GM10248 (cell line): ENCODE measurements around the gene ARL6IP4.
"Not testable (repeated sequence)": the region's sequence is repeated elsewhere in the genome, so short reads cannot be mapped to it uniquely, and the experiment has no call there.

Experiments
- CTCF ChIA-PET: fragments of 300-600 bp; sonication (Branson Sonifier 250); formaldehyde crosslinking; extraction: SDS; loops from one replicate; lab custom pipeline; 2021; ENCODE audit warnings: antibody characterized with exemption; lab: Yijun Ruan, JAX
- POLR2A ChIA-PET: fragments of 350-650 bp; sonication (Branson Sonifier 250); formaldehyde crosslinking; extraction: SDS; loops from one replicate; lab custom pipeline; 2020; ENCODE audit warnings: antibody characterized with exemption; lab: Yijun Ruan, JAX
- DNase-seq: peaks from one replicate; pipeline ENCODE4 v3.0.0; 2012; ENCODE audit errors: extremely low spot score
- CTCF ChIP-seq: IDR thresholded peaks from 2 replicates; pipeline ENCODE4 v1.5.1; 2012; ENCODE audit warnings: mild to moderate bottlenecking, low read depth; ENCODE audit errors: extremely low read depth, missing control alignments, control extremely low read depth

Gene ARL6IP4

GRCh38 chr12:122980183-122981035 is at the start of gene ARL6IP4:
TSS of gene ARL6IP4 (plus strand) at chr12:122980681. CDS start at chr12:122981140, 459 bp downstream.
- ChIA-PET CTCF (interaction anchor here (0.8 to 2.0 kb wide), 6 partner anchors 11 to 258 kb away, joined by 3 to 5 read pairs (median 3); partner anchors contain the start of genes ABCB9, MPHOSPH9 and MTRFR), POLR2A (interaction anchor here (1.2 kb wide), 1 partner anchor 10 kb away, joined by 3 read pairs; no protein-coding TSS in a partner anchor)
- DNase-seq, result peak; percentile 87
- TF ChIP-seq CTCF, result no peak

- no peak for TF ChIP-seq CTCF
These were observed 48.3 kb upstream of the ARL6IP4 start for GRCh38 chr12:122932207-122932606.

GRCh38 chr12:122934722-122935121 is 45.8 kb upstream of the ARL6IP4 start:
- no peak for TF ChIP-seq CTCF
- ChIA-PET POLR2A (interaction anchor here (0.7 kb wide), 1 partner anchor 42 kb away, joined by 3 read pairs; no protein-coding TSS in a partner anchor), CTCF (interaction anchor here (1.3 to 1.8 kb wide), 5 partner anchors 8 to 75 kb away, joined by 4 to 5 read pairs (median 4); no protein-coding TSS in a partner anchor)
- peak; percentile 51 for DNase-seq

More at GRCh38 chr12:122932207-122932606, 48.3 kb upstream of the ARL6IP4 start:
- ChIA-PET POLR2A (no interaction called here), CTCF (interaction anchor here (0.7 to 1.9 kb wide), 5 partner anchors 18 to 138 kb away, joined by 3 to 4 read pairs (median 3); no protein-coding TSS in a partner anchor)
- no peak for DNase-seq

GRCh38 chr12:122935318-122935717 is 45.2 kb upstream of the ARL6IP4 start:
- no peak for DNase-seq
- no peak for TF ChIP-seq CTCF
- ChIA-PET POLR2A (no interaction called here), CTCF (interaction anchor here (1.0 to 1.8 kb wide), 5 partner anchors 8 to 76 kb away, joined by 3 to 5 read pairs (median 4); no protein-coding TSS in a partner anchor)

- DNase-seq, result no peak
- ChIA-PET CTCF (interaction anchor here (1.2 kb wide), 1 partner anchor 13 kb away, joined by 3 read pairs; no protein-coding TSS in a partner anchor), POLR2A (no interaction called here)
- TF ChIP-seq CTCF, result no peak
These were observed 42.8 kb upstream of the ARL6IP4 start for GRCh38 chr12:122937622-122938091.

GRCh38 chr12:122939125-122939524 is 41.4 kb upstream of the ARL6IP4 start:
- DNase-seq, result no peak
- ChIA-PET CTCF (interaction anchor here (1.0 kb wide), 1 partner anchor 74 kb away, joined by 3 read pairs; no protein-coding TSS in a partner anchor), POLR2A (no interaction called here)
- no peak for TF ChIP-seq CTCF

GRCh38 chr12:122941351-122941750 is 39.1 kb upstream of the ARL6IP4 start:
- DNase-seq, CTCF ChIA-PET: not testable (repeated sequence)
- POLR2A ChIA-PET, result interaction anchor here (0.6 kb wide), 2 partner anchors 31 to 159 kb away, joined by 3 to 9 read pairs; no protein-coding TSS in a partner anchor
